Activated CD8-positive, alpha-beta memory T cell treated with anti-CD3 and anti-CD28 coated beads, Interleukin-2, amount 50 U/mL, for 1 hour (primary cell): ENCODE measurements around the gene CFAP65.

Experiments used
- DNase-seq: peaks from one replicate; pipeline ENCODE4 v3.0.0-alpha.2; 2020; ENCODE audit errors: extremely low read depth

Gene CFAP65

DNA sequence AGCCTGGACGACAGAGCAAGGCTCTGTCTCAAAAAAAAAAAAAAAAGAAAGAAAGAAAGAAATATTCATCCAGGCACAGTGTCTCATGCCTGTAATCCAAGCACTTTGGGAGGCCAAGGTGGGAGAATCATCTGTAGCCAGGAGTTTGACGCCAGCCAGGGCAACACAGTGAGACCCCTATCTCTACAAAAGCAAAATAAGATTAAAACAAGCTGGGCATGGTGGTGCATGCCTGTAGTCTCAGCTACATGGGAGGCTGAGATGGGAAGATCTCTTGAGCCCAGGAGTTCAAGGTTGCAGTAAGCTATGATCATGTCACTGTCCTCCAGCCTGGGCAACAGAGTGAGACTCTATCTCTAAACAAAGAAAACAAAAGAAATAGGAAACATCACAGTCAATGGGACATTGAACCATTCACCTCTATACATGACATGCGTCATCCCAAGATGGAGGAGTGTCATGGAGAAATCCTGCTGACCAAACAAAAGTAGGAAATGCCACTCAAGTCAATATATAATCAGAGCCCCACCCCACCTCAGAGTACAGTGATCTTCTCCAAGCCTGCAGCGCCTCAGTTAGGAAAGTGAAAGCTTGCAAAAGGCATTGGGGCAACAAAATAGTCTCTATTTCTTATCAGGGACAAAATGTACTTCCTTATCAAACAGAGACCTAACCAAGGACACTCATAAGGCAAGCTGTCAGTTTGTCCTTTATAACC, 66.1 kb downstream of the CFAP65 start:
- no peak for DNase-seq

DNA sequence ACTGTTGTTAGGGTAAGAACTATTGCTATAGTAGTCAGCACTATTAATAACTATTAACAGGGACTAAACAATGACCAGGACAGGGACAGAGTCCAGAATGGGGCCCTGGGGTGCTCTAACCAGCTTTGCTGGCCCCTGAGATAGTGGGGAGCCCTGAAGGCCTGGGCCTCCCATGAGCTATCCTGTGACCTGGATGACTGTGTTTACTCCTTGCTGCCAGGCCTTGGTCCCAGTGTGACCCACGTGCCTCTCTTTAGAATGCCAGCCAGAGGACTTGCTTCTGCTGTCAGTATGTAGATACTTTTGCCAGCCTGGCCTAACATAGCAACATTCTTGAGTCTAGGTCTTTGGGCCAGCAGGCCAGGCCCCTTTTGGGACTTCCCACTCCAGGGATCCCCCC, 70.4 kb downstream of the CFAP65 start:
- no peak for DNase-seq

DNA sequence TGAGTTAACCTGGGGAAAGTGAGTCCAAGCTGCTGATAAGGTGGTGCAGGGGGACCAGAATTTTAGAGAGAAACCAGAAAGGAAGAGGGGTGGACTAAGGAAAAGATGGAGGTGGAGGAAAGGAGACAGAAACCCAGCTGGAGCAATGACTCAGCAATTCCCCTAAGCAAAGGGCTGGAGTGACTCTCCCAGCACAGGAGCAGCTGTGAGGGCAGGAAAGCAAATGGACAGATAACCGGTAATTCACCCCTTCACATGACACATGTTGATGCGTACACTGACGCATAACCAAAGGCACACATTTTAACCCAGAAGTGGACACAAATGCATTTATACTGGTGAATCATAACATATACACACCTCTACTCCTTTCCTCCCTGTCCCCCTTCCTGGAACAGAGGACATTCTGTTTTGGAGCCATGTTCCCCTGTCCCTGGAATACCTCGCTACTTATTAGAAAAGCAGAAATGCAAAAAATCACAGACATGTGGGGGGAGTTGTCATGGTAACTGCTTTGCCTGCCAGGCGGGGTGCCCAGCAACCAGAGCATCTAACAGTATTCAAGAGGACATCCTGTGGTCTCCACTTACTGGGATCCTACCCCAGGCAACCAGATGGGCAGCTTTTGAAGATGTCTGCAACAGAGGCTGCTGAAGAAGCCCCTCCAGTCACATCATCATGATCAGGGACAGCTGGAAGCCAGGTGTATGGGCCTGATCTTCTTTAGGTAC, 77.1 kb downstream of the CFAP65 start:
- DNase-seq: no peak

DNA sequence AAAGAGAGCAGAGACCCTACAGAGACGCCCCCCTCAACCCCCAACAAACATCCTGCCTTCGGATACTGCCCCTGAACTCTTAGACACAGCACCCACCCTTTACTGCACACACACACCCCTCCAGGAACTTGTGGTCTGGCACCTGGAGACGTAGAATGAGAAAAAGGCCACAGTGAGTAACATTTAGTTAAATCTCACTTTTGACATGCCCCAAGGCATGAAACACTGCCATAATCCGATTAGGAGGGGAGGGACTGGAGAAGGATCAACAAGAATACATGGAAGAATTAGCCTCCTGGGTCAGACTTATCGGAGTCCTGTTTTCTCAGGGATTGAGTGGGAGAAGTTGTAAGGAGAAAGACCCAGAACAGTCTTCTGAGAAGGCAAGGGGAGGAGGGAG, 77.7 kb downstream of the CFAP65 start:
- no peak for DNase-seq

DNA sequence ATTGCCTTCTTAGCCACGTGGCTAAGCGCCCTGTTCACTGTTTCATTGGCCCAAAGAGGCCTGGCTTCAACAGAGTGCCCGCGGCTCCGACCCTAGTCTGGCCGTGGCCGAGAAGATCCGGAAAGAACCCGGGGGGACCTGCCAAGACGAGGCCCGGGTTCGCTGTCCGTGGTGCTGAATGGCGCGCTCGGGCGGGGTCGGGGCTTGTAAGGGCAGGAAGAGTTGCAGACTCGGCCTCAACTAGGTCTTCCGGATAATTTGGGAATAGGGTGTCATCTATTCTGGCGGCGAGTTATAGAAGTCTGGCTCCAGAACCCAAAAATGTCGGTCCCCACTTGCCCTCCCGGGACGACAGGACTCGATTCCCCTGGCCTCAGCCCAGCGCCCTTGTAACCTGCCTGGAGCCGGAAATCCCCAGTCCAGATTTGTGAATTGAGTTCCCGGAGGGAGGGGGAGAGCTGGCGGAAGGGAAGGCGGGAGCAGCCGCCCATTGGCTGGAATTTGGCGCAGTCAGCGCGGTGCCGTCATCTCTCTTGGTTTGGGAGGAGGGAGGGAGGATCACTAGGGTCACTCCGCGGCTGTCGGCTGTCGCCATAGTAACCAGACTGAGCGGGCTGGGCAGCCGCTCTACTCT, 78.3 kb downstream of the CFAP65 start:
- DNase-seq: no peak

DNA sequence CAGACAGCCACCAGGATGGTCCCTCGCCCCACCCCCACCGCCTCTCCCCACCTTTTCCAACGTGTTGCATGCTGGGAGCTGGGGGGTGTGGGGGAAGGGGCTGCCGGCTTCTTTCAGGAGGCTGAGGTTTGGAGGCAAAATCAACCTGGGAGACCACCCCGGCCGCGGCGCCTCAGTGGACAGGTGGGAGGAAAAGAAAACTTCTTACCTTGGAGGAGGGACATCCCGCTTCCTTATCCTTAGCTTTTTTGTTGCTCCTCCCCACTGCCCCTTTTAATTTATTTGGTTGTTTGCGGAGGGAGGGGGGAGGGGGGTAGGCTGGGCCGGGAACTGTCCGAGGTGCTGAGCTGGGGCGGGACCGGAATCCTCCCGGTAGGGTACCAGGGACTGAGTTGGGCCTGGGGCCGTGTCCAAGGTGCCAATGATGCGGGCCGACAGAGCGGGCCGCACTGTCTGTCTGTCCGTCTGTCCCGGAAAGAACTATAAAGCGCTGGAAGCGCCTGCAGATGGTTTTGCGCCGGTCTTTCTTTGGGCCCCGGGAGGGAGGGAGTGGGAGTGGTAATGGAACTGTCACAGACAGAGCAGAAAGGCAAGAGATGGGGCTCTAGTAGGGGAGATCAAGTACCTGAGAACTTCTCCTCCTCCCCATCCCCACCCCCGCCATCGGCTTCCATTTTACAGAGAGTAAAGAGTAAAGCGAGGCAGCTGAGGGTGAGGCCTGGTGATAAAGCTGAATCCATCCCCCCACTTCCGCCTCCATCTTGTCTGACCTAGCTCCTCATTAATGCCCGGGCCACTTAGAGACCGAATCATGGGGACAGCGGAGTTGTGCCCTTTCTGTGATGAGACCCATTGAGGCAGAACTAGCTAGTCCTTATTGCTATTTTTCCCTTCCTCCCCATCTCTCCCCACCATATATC, 79.4 kb downstream of the CFAP65 start:
- no peak for DNase-seq

DNA sequence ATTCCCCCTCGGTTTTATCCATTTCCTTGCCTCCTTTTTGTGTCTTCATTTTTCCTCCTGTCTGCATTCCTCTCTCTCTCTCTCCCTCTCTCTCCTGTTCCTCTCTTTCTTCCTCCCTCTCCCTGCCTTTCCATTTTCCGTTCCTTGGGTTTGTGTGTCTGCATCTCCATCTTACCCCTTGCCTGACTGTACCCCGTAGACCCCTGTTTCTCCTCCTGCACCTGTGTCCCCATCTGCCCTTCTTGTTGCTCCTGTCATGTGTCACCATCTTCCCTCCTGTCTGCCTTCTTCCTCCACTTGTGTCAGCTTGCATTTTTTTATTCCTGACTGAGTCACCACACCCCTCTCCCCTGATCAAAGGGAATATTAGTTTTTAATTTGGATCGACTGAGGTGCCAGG, 80.1 kb downstream of the CFAP65 start:
- DNase-seq: no peak

DNA sequence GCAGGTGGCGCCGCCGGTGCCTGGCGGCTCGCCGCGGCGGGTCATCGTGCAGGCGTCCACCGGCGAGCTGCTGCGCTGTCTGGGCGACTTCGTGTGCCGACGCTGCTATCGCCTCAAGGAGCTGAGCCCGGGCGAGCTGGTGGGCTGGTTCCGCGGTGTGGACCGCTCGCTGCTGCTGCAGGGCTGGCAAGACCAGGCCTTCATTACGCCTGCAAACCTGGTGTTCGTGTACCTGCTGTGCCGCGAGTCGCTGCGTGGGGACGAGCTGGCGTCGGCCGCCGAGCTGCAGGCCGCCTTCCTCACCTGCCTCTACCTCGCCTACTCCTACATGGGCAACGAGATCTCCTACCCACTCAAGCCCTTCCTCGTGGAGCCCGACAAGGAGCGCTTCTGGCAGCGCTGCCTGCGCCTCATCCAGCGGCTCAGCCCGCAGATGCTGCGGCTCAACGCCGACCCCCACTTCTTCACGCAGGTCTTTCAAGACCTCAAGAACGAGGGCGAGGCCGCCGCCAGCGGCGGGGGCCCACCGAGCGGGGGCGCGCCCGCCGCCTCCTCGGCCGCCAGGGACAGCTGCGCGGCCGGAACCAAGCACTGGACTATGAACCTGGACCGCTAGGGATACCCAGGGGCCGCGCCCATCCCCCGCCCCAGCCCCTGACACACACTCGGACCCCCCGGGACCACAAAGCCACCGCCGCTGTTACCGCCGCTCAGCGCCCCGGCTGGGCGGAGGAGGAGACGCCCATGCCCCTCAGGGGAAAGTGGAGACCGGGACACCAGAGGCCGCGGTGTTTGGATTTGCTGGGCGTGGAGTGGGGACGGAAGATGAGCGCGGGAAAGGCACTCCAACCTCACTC, 80.8 kb downstream of the CFAP65 start:
- DNase-seq: no peak

DNA sequence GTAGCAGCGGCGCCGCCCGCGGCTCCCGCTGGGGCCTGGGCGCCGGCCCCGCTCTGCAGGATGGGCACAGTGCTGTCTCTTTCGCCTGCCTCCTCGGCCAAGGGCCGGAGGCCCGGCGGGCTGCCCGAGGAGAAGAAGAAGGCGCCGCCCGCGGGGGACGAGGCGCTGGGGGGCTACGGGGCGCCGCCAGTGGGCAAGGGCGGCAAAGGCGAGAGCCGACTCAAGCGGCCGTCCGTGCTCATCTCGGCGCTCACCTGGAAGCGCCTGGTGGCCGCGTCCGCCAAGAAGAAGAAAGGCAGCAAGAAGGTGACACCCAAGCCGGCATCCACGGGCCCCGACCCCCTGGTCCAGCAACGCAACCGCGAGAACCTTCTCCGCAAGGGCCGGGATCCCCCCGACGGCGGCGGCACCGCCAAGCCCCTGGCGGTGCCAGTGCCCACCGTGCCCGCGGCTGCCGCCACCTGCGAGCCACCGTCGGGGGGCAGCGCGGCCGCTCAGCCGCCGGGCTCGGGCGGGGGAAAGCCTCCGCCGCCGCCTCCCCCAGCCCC, 81.5 kb downstream of the CFAP65 start:
- DNase-seq: no peak

DNA sequence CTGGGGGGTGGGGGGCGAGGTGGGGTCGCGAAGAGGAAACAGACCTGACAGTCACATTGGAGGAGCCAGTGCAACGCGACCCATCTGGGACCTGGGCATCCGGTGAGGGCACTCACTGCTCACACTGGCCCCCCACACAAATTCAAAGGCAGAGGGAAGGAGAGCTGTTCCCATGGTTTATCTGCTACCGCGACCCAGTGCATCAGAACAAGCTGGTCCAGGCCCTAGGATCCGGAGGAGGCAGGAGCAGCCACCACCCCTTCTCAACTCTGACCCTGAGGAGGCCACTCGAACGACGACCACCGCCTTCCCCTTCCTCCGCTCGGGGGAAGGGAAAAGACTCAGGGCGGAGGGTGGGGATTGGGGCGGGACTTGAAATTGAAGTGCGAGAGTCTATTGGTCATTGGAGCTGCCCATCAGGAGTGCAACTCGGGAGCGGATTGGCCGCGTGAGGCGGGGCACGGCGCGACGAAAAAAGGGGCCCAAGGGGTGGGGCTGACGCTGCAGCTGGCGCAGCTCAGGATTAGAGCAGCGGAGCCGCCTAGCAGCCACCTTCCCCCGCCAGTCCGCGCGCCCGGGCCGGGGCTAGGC, 82.1 kb downstream of the CFAP65 start, which contains the start of gene CDK5R2:
Gene CDK5R2, plus strand, starts transcription at position 526 of the 591 bp plus-strand sequence. CDS start 155 bp downstream, outside the sequence.
- no peak for DNase-seq

DNA sequence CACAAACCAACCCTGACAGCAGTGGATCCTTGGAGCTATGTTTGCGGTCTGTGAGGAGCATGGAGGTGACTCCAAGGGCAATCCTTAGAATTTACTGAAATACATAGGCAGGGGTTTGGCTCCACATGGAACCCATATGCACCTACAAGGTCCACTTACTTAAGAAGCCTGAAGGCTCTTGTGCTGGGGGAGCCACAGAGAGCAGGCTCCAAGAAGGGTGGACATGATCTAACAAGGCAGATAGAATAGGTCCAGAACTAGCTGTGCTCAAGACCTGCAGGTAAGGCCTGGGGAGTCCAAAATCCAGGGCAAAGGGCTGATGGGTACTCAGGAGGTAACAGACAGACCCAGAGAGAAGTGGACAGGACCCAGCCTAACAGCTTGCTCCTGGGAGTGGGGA, 83.0 kb downstream of the CFAP65 start:
- no peak for DNase-seq

DNA sequence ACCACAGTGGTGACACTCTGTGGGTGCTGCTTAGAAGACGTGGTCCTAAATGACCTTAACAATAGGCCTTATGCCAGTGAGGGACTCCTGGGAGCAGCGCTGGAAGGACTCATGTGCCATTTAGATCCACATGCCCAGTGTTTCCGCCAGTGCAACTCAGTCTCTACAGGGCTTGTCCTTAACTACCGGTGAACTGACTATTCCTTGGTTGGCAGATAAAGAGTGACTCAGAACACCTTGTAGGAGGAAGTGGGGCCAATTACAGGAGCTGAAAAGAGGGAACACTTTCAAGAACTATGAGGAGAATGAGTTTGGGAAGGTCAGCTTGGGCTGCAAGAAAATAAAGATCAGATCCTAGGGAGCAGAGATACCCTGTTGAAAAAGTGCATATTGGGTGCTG, 83.6 kb downstream of the CFAP65 start:
- DNase-seq: no peak

DNA sequence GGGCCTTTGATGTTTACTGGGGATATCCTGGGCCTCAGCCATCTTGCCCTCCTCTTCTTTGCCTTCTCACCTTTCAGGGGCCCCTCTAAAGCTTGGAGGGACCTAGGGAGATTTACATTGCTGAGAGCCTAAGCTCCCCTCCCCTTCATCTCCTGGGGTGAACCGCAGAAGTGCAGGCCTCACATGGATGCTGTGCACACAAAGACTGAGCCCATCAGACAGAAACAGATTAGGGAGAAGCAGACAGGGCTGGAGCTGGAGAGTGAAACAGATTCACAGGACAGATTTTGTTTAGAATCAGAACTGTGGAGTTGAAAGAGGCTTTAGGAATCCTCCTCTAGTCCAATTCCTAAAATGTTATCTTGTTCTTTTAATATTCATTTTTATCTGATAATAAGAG, 85.3 kb downstream of the CFAP65 start:
- no peak for DNase-seq

DNA sequence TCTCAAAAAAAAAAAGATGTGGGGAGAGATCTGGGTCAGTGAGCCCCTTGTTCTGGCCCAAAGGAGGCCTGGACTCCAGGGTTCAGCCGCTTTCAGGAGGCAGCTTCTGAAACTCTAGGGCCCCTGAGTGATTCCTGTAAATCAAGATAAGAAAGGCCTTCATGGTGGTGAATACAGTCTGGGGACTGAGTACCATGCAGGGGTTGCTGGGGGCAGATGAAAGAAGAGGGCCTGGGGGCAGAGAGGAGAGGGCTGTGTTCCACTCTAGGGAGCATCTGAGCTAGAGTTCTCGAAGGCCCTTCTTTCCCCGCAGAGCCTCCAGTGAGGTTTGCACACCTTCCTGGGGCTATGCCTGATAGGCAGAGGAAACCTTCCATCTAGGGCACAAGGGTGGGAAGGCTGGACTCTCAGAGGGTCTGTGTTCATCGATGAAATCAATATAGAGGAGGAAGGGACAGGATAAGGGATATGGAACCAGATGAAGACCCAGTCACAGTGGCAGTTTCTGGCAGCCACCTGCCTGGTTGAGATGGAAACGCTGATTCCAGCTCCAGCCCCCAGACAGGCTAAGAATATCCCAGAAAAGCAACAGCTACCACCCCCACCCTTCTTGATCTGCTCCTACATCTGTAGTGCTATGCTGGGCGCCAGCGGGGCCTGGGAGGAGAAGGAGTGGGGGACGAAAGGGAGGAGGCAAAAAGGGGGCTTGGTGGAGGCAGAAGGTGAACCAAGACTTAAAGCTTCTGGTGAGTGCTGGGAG, 86.6 kb downstream of the CFAP65 start:
- DNase-seq: no peak

DNA sequence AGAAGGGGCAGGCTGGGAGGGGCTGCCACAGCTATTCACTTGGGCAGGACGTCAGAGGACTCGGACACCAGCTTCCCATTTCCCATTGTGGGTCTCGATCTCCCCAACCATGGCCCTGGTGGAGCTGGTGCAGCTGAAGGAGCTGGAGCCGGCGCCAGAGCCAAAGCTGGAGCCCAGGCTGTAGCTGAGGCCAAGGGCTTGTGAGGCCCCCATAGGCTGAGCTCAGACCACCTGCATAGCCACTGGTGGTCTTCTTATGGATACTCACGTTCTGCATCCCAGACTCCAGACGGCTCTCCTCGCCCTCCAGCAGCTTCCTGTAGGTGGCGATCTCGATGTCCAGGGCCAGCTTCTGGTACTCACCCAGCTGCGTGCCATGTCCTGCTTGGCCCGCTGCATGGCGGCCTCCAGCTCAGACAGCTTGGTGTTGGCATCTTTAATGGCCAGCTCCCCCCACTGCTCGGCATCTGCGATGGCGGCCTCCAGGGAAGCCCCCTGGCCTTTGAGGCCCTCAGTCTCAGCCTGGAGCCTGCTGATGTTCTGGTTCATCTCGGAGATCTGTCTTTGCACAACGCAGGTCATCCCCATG, 87.9 kb downstream of the CFAP65 start:
- DNase-seq: no peak
